HepG2 (cell line): ENCODE measurements around the gene HTR1D. TPM values are rescaled to one million over a fixed set of nuclear protein-coding genes. Genes with fewer than 3 reads are reported as not detected.

Source experiments
- ARHGAP35 ChIP-seq: sonication (generic); formaldehyde crosslinking; IDR thresholded peaks from 2 replicates; pipeline ENCODE4 v1.9.0; 2022; ENCODE audit warnings: mild to moderate bottlenecking, inconsistent platforms, moderate library complexity, missing genetic modification reagents, borderline replicate concordance
- ARID5B ChIP-seq: IDR thresholded peaks from 2 replicates; pipeline ENCODE4 v1.4.0; 2020; ENCODE audit warnings: mild to moderate bottlenecking, missing genetic modification reagents
- ARNT2 ChIP-seq: sonication (generic); formaldehyde crosslinking; IDR thresholded peaks from 2 replicates; pipeline ENCODE4 v1.8.0; 2022; ENCODE audit warnings: mild to moderate bottlenecking, low read depth, missing genetic modification reagents, moderate library complexity
- KDM2A ChIP-seq: sonication (generic); formaldehyde crosslinking; IDR thresholded peaks from 2 replicates; pipeline ENCODE4 v1.4.0; 2020; ENCODE audit warnings: low read depth, missing genetic modification reagents, borderline replicate concordance
- NFKB2 ChIP-seq: sonication (generic); formaldehyde crosslinking; IDR thresholded peaks from 2 replicates; pipeline ENCODE4 v1.4.0; 2020; ENCODE audit warnings: missing genetic modification reagents, borderline replicate concordance
- NFYC ChIP-seq: IDR thresholded peaks from 2 replicates; pipeline ENCODE4 v1.6.1; 2016; ENCODE audit warnings: missing genetic modification reagents, missing compliant biosample characterization
- PPARG ChIP-seq: conservative IDR thresholded peaks from 2 replicates; pipeline ENCODE4 v1.6.1; 2016; ENCODE audit warnings: missing biosample characterization, missing genetic modification reagents
- SCMH1 ChIP-seq: sonication (generic); formaldehyde crosslinking; IDR thresholded peaks from 2 replicates; pipeline ENCODE4 v1.9.0; 2021; ENCODE audit warnings: missing genetic modification reagents, mild to moderate bottlenecking, borderline replicate concordance
- SMAD1 ChIP-seq: sonication (generic); formaldehyde crosslinking; IDR thresholded peaks from 2 replicates; pipeline ENCODE4 v1.4.0; 2020; ENCODE audit warnings: missing genetic modification reagents, low read depth, mild to moderate bottlenecking, borderline replicate concordance
- YEATS2 ChIP-seq: sonication (generic); formaldehyde crosslinking; IDR thresholded peaks from 2 replicates; pipeline ENCODE4 v1.4.0; 2020; ENCODE audit warnings: missing genetic modification reagents, borderline replicate concordance
- ZBTB21 ChIP-seq: sonication (generic); formaldehyde crosslinking; IDR thresholded peaks from 2 replicates; pipeline ENCODE4 v1.4.0; 2020; ENCODE audit warnings: missing genetic modification reagents
- ZNF276 ChIP-seq: sonication (generic); formaldehyde crosslinking; IDR thresholded peaks from 2 replicates; pipeline ENCODE4 v1.4.0; 2020; ENCODE audit warnings: mild to moderate bottlenecking, low read depth, missing genetic modification reagents
- ZNF296 ChIP-seq: sonication (generic); formaldehyde crosslinking; conservative IDR thresholded peaks from 2 replicates; pipeline ENCODE4 v1.5.0; 2020; ENCODE audit warnings: mild to moderate bottlenecking, missing genetic modification reagents
- polyA plus RNA-seq, 8 experiments: library from polyadenylated mRNA; depleted of rRNA in 3 of 8; stranded (reverse) in 7 of 8; unstranded in 1 of 8; fragments of >200 nt; fragmentation: Illumina TruSeq in 4 of 8; extraction: Trizol in 4 of 8; gene quantifications; 2 replicates each; pipeline versions ENCODE4 v1.2.1 to v1.2.3, GENCODE V29; 2011 to 2016; ENCODE audit warnings: low read depth in 4 of 8, missing spikeins in 1 of 8, mixed read lengths in 1 of 8; ENCODE audit not compliant: insufficient read depth in 1 of 8
- total RNA-seq, 5 experiments: library from RNA; depleted of rRNA; stranded (reverse); fragments of >200 nt; fragmentation: Illumina TruSeq; extraction: Trizol; gene quantifications; 2 replicates each; pipeline ENCODE4 v1.2.3, GENCODE V29; 2016; ENCODE audit warnings: low read depth in 1 of 5
- TF ChIP-seq, protein P1 (sequence below): sonication (generic); formaldehyde crosslinking; IDR thresholded peaks from 2 replicates; pipeline ENCODE4 v1.8.1; 2022; ENCODE audit warnings: low read depth, mild to moderate bottlenecking, missing genetic modification reagents
- TF ChIP-seq, protein P2 (sequence below): sonication (generic); formaldehyde crosslinking; IDR thresholded peaks from 2 replicates; pipeline ENCODE4 v1.8.0; 2022; ENCODE audit warnings: low read depth, missing genetic modification reagents
- TF ChIP-seq, protein P3 (sequence below): sonication (generic); formaldehyde crosslinking; IDR thresholded peaks from 2 replicates; pipeline ENCODE4 v1.8.0; 2022; ENCODE audit warnings: missing genetic modification reagents, low read depth, mild to moderate bottlenecking, borderline replicate concordance

HTR1D gene
- total and polyA plus RNA-seq, 2 of the 13 experiments (the other 11 are each of a cell fraction or from before 2014, with no cell fraction given) = 0.04 to 0.07 TPM

- TF ChIP-seq, protein P1, sequence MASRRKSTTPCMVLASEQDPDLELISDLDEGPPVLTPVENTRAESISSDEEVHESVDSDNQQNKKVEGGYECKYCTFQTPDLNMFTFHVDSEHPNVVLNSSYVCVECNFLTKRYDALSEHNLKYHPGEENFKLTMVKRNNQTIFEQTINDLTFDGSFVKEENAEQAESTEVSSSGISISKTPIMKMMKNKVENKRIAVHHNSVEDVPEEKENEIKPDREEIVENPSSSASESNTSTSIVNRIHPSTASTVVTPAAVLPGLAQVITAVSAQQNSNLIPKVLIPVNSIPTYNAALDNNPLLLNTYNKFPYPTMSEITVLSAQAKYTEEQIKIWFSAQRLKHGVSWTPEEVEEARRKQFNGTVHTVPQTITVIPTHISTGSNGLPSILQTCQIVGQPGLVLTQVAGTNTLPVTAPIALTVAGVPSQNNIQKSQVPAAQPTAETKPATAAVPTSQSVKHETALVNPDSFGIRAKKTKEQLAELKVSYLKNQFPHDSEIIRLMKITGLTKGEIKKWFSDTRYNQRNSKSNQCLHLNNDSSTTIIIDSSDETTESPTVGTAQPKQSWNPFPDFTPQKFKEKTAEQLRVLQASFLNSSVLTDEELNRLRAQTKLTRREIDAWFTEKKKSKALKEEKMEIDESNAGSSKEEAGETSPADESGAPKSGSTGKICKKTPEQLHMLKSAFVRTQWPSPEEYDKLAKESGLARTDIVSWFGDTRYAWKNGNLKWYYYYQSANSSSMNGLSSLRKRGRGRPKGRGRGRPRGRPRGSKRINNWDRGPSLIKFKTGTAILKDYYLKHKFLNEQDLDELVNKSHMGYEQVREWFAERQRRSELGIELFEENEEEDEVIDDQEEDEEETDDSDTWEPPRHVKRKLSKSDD (CRISPR knock-in tag) = peak; percentile 70; the same call in 1 of the 2 replicates
- peak; percentile 27; the same call in 1 of the 2 replicates for TF ChIP-seq ARID5B (CRISPR knock-in tag)
- 0 out of 2 replicates have a peak, but pooled peaks have one; percentile 39 for TF ChIP-seq KDM2A
- TF ChIP-seq ARHGAP35 (CRISPR knock-in tag) = 0 out of 2 replicates have a peak, but pooled peaks have one; percentile 54
- TF ChIP-seq PPARG (CRISPR knock-in tag) = no peak
- TF ChIP-seq NFYC = no peak
- TF ChIP-seq, protein P2, sequence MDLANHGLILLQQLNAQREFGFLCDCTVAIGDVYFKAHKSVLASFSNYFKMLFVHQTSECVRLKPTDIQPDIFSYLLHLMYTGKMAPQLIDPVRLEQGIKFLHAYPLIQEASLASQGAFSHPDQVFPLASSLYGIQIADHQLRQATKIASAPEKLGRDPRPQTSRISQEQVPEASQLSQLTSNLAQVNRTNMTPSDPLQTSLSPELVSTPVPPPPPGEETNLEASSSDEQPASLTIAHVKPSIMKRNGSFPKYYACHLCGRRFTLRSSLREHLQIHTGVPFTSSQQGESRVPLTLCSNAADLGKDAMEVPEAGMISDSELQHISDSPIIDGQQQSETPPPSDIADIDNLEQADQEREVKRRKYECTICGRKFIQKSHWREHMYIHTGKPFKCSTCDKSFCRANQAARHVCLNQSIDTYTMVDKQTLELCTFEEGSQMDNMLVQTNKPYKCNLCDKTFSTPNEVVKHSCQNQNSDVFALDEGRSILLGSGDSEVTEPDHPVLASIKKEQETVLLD (CRISPR knock-in tag) = no peak
- peak; percentile 47; the same call in 1 of the 2 replicates for TF ChIP-seq NFKB2 (CRISPR knock-in tag)
- no peak for TF ChIP-seq ZNF296 (CRISPR knock-in tag)
- no peak for TF ChIP-seq ZBTB21
- TF ChIP-seq ZNF276 (CRISPR knock-in tag) = no peak
- no peak for TF ChIP-seq YEATS2
- 0 out of 2 replicates have a peak, but pooled peaks have one; percentile 68 for TF ChIP-seq SMAD1 (CRISPR knock-in tag)
- TF ChIP-seq SCMH1 (CRISPR knock-in tag) = no peak
- TF ChIP-seq, protein P3, sequence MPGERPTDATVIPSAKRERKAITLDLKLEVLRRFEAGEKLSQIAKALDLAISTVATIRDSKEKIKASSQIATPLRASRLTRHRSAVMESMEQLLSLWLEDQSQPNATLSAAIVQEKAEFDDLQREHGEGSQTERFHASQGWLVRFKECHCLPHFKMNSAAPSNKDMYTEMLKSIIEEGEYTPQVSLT (CRISPR knock-in tag) = no peak
- TF ChIP-seq ARNT2 (CRISPR knock-in tag) = 0 out of 2 replicates have a peak, but pooled peaks have one; percentile 39
These were observed 39.6 kb downstream of the HTR1D start (continued) for GRCh38 chr1:23177438-23178380.
